Loucy (cell line): Measurements from ENCODE around the gene NNMT.

ENCODE experiments used
- EZH2phosphoT487 ChIP-seq: fragments of 200-600 bp; IDR thresholded peaks from 2 replicates; pipeline ENCODE4 v1.6.1; 2018; ENCODE audit warnings: antibody characterized with exemption, mild to moderate bottlenecking, moderate library complexity, borderline replicate concordance
- TF ChIP-seq, protein P1 (sequence below): fragments of 200-600 bp; sonication (generic); conservative IDR thresholded peaks from 2 replicates; pipeline ENCODE4 v1.5.1; 2014; ENCODE audit warnings: mild to moderate bottlenecking, antibody characterized with exemption, low read length

DNA sequence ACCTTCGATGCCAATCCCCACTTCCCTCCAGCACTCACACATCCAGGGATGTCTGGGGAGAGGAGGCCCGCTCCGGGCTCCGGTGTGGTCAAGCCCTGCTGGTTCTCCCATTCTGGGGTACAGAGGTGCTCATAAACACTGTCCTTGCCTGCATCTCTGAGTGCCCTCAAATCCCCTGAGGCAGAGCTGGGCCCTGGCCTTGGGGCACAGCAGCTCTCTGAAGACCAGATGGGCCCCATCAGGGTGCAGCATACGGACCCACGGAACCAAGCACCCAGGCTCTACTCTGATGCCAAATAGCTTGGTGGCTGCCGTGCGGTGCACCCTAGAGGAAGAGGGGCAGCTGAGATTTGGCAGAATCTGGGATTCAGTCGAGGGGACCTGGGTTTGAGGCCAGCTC lies 35.7 kb upstream of the NNMT start:
- TF ChIP-seq, protein P1, sequence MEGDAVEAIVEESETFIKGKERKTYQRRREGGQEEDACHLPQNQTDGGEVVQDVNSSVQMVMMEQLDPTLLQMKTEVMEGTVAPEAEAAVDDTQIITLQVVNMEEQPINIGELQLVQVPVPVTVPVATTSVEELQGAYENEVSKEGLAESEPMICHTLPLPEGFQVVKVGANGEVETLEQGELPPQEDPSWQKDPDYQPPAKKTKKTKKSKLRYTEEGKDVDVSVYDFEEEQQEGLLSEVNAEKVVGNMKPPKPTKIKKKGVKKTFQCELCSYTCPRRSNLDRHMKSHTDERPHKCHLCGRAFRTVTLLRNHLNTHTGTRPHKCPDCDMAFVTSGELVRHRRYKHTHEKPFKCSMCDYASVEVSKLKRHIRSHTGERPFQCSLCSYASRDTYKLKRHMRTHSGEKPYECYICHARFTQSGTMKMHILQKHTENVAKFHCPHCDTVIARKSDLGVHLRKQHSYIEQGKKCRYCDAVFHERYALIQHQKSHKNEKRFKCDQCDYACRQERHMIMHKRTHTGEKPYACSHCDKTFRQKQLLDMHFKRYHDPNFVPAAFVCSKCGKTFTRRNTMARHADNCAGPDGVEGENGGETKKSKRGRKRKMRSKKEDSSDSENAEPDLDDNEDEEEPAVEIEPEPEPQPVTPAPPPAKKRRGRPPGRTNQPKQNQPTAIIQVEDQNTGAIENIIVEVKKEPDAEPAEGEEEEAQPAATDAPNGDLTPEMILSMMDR = no peak
- TF ChIP-seq EZH2phosphoT487 = no peak
